IPS DF 4.7 (cell line): ENCODE results near the gene GALNS.
"Not testable (repeated sequence)": the region's sequence is repeated elsewhere in the genome, so short reads cannot be mapped to it uniquely, and the experiment has no call there.

ENCODE experiments used
- DNase-seq: peaks from one replicate; pipeline ENCODE4 v3.0.0-alpha.2; 2013; ENCODE audit warnings: low spot score; ENCODE audit errors: extremely low read depth

Gene GALNS

DNA sequence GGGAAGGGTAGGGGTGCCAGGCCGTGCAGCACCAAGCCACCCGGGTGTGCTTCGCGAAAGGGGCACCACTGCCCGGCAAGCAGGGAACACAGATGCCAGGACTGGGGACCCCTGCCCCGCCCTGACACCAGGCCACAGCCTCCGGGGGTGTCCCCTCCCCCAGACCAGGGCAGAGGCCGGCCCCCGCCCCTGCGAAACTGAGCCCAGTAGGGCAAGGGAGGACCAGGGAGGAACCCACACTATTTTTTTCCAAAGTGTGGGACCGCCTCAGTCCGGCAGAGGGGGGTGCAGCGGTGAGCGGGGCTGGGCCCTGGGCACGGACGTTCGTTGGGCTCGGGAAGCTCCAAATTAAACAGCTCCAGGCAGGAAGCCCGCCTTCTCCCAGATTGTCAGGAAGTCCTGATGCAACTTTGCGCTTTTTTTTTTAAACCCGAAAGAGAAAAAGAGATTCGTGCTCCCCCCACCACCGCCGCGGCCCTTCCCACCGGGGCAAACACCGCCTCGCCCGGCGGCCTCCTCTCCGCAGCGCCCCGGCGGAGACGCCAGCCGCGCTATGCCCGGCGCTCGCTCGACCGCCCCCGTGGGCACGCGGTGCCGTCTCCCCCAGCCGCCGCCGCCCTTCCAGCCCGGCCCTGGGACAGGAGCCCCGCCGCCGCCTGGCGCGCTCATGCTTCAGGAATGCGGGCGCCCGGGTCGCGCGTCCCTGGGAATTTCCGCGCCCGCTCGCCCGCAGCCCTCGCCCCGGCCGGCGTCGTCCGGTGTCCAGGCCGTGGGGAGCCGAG is 72.5 kb downstream of the GALNS start:
- no peak for DNase-seq

DNA sequence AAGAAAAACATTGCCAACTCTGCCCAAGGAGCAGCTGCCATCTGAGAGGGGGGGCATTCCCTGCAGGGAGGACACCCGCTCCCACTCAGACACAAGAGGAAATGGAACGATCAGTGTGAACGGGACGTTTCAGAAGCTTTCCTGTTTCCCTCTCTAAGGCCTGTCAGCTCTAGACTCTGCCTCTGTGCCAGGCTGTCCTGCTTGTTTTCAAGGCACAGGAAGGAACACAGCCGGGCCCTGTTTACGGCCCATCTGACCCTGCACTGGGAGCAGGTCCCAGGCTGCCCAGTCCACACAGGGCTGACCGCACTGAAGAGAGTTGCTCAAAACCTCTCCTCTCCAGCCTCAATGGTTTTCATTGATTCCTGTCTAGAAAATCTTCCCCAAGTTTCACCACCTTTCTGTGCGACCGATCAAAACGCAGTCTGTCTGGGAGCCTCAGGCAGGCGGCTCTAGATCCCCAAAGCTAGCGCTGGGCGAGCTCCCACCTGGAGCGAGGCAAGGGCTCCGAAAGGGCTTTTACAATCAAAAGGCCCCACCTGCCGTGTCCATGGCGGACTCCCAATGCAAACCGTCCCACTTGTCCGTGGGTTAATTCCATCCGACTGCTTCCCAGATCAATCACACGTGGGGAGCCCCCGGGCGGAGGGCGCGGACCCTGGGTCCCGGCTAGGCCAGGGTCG is 73.2 kb downstream of the GALNS start:
- no peak for DNase-seq

DNA sequence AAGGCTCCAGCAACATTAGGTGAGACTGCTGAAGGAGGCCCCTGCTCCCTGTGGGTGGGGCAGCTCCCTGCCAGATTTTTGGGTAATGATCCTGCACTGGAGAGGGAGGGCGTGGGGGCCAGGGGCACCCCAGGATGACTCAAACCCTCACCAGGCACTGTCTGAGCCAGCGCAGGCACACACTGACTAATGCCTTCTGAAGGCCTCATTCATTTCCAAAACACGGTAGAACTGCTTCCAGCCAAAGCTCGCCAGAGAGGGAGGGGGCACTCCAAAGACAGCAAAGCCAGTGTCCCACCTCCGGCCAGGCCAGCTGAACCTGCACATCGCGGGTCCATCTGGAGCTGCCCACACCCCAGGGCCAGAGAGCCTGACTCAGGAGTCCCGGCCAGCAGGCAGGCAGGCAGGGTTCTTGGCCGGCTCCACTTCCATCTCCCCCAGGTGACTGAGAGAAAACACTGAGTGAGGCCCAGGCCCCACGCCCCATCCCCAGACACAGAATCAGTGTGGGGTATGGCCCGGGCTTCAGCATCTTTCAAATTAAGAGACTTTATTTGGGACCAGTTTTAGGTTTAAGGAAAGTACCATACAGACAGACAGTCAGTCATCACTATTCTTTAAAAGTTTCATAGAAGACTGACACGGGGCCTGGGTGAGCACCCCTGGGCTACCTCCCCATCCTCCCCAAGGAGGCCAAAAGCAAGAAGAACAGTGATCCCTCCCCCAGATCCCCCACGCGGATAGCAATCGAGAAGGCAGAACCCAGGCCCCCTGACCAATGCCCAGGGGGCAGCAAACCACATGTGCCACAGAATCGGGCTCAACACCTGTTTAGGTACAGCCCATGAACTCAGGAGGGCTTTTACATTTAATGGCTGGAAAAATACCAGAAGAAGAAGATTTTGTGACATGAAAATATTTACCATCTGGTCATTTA is 74.0 kb downstream of the GALNS start:
- DNase-seq, result no peak

DNA sequence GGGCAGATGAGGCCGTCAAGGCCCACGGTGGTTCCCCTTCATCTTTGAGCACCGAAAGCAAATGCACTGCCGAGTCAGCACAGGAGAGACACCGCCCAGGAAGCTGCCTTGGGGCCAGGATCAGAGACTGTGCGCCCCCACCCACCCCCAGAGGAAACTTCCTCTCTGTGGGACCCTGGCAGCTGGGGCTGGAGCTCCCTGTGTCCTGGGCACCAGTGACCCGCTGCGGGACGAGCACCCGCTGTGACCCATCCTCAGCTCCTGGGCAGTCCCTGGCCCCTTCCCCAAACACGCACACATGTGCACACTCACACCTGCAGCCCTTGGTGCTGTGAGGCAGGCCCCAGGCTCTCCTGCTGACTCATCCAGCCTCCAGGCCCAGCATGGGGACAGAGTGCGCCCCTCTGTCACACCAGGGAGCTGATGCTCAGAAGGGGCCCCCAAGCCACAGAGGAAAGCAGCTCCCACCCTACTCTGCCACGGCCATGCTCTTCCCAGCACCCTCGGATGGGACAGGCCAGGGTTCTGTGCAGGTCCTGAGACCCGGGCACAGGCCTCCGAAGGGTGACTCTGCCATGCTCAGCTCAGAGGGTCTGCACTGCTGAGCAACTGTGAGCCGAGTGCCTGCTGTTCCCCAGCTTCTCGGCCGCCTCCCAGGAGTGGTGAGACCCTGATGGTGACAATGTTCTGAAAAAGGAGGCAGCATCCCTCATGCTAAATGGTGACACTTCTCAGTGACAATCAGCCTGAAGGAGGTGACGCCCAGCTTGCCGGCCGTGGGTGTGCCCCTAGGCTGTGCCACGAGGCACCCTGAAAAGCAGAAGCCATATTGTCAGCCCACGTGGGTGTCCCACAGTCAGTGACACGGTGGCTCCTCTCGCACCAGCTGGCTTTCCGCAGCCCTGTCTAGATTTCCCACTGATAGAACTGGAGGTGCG is 75.3 kb downstream of the GALNS start:
- DNase-seq, result no peak

DNA sequence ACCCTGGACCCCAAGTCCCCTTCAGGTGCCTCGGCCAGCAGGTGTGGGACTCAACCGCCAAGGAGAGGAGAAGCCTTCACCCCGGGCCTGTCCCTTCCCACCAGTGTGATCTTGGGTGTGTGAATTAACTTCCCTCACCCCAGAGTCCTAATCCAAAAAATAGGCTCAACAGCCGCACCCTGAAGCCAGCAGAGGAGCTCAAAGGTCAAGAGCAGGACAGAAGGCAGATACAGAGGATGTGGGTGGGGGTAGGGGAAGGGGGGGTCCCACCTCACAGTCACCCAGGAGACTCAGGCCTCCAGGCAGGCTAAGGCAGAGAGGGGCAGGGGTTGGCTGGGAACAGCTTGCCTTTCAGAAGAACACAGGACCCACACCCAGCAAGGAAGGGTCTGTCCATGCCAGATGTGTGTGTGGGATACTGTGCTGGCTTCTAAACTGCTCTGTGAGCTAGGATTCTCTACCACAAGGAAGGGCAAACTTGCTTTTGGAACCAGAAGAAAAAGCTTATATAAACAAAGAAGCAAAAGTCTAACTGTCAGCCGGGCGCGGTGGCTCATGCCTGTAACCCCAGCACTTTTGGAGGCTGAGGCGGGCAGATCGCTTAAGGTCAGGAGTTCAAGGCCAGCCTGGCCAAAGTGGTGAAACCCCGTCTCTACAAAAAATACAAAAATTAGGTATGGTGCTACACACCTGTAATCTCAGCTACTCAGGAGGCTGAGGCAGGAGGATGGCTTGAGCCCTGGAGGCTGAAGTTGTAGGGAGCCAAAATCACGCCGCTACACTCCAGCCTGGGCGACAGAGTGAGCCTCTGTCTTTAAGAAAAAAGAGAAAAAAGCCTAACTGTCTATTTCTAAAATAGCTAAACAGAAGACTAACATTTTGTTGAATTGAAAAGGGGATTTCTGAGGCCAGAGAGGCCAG is 76.3 kb downstream of the GALNS start:
- no peak for DNase-seq

DNA sequence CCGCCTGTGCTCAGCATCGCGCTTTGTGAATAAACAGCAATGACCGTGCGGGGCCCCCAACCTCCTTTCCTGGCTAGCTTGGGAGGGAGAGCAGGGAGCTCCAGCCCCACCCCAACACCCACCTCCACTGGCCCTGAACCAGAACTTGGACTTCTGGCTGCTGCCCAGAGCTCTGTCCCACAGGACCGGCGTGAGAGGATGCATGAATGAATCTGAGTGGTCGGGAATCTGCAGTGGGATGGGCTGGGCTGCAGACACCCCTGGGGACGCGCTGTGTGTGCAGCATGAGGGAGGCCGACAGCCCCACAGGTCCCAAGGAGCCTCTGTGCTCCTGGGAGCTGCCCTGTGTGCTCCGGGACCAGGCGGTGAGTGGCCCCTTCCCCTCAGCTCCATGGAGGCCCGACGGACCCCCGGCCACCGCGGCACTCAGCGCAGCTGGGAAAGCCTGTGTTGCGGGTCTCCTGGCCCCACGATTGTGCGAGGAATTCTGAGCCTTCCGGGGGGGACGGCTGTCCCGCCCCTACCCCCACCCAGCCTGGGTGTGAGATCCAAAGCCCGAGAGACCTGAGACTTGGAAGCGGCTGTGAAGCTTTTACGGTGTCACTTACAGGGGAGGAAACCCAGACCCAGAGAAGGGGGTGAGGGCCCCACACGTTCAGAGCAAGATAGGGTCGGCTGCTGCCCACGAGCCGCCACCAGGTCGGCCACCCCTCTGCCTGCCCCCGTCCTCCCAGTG is 77.2 kb downstream of the GALNS start:
- DNase-seq, result no peak

DNA sequence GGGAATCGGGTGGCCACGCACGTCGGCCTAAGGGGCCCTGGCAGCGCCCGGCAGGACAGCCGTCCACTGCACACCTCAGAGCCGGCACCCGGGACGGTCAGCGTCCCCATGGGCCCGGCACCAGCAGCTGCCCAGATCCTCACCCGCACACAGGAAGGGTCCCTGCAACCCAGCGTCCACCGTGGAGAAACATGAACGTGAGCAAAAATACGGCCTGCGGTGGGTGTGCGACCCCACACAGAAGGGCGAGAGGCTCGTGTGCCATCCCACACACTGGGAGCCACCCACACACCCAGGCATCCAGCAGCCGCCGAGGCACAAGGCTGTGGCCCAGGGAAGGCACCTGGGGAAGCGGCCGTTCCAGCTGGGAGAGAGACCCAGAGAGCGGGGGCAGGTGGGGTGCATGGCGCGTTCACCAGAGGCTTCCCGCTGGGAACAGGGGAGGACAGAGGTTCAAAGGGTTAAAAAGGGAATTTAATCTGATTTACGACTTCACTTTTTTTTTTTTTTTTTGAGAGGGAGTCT is 78.1 kb downstream of the GALNS start:
- no peak for DNase-seq

DNA sequence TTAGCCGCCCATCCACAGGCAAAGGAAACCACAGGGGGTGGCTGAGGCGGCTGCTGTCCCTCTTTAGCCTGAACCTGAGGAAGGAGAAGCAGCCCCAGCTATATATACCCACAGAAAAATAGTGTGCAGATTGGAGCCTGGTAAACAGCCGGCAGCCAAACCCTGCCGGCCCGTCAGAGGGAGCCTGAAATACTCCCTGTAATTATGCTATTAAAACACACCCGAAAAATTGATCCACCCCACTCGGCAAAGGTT is 78.5 kb downstream of the GALNS start:
- no peak for DNase-seq

DNA sequence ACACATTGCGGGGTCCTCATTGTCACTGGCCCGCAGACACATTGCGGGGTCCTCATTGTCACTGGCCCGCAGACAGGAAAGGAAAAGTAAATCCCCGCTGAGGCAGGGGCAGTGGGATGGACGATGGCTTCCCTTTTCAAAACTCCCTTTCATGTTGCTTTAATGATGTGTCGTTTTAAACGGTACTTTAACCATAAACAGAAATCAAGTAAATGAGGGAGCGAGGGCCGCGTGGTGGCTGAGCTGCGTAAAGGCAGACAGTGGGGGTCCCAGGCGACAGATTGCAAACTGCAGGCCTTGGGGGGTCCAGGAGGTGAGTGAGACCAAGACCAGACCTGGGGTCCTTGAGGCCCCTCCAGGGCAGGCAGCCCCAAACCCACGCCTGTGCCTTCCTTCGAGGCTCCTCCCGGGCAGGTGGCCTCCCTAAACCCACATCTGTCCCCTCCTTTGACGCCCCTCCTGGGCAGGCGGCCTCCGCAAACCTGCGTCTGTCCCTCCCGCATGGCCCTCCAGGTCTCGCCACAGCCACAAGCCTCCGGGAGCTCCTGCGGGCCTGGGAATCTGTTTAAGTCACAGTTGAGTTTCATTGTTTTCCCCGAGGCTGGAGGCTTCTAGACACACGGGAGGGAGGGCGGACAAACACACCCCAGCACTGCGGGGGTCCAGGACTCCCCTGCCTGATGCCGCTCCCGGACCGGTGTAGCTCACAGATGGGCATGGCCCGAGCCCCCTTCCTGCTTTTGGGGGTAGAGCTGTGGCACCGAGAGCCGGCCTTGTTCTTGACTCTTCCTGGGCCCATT is 79.1 kb downstream of the GALNS start:
- DNase-seq, result no peak

DNA sequence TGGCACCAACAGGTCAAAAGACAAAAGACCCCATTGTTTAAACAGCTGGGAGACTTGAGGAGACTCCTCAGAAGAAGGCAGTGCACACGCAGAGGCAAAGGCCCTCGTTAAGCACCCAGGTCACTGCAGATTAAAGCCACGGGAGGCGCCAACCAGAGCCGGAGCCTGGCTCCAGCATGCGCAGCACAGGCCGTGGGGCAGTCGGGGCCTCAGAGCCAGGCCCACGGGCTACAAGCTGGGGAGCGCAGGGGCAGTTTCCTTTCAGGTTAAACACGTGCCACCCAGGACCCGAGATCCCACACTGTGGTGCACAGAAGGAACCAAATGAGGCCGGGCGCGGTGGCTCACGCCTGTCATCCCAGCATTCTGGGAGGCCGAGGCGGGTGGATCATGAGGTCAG is 80.9 kb downstream of the GALNS start:
- no peak for DNase-seq

DNA sequence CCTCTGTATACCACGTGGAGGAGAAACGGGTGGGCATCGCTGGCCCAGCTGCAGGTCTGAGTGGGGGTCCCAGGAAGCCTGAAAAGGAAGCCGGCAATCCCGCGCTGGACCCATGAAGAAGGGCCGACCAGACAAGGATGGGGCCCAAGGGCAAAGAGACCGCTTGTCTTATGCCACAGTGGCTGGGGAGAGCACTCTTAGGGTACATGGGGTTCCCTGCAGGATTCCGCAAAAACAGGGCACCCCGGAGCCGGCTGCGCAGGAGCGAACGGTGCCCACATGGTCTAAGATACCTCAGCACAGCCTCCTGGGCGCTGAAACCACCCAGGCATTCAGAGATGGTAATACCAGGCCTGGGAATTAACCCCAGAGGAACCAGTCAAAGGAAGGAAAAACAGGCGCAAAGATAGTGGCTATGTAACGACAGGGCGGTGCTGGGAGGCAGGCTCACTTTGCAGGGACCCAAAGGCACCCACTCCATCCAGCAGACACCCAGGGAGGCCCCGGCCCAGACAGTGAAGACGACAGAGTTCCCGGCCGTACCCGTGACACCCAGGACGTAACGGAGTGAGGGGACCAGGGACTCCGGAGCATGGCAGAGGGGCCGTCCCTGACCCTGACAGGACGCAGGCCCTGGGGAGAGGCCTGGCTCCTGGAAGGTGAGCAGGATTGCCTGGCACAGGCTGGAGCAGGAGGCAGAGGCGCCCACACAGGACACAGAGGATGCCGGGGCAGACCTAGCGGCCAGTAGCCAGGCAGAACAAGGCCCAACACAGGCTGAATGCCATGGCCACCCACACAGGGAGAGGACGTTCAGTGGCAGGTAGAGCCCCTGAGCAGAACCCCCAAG is 82.0 kb downstream of the GALNS start:
- no peak for DNase-seq

DNA sequence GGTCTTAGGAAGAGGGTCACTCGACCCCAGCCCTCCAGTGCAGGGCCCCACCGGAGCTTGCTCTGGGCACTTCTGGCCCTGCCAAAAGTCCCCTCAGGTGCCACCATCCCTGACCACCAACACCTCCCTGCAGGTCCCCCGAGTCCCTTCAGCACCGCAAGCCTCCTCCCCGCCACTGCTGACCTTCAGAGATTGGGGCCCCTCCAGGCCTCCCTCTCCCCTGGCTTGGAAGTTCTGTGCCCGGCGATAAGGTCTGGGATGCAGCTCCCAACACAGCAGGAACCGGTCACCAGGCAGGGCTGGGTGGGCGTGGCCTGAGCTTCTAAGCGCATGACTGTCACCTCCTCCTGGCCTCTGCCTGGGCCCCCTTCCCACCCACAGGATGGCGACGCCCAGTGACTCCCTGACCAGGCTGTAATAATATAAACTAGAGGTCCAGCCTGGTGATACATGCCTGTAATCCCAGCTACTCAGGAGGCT is 82.9 kb downstream of the GALNS start:
- no peak for DNase-seq

DNA sequence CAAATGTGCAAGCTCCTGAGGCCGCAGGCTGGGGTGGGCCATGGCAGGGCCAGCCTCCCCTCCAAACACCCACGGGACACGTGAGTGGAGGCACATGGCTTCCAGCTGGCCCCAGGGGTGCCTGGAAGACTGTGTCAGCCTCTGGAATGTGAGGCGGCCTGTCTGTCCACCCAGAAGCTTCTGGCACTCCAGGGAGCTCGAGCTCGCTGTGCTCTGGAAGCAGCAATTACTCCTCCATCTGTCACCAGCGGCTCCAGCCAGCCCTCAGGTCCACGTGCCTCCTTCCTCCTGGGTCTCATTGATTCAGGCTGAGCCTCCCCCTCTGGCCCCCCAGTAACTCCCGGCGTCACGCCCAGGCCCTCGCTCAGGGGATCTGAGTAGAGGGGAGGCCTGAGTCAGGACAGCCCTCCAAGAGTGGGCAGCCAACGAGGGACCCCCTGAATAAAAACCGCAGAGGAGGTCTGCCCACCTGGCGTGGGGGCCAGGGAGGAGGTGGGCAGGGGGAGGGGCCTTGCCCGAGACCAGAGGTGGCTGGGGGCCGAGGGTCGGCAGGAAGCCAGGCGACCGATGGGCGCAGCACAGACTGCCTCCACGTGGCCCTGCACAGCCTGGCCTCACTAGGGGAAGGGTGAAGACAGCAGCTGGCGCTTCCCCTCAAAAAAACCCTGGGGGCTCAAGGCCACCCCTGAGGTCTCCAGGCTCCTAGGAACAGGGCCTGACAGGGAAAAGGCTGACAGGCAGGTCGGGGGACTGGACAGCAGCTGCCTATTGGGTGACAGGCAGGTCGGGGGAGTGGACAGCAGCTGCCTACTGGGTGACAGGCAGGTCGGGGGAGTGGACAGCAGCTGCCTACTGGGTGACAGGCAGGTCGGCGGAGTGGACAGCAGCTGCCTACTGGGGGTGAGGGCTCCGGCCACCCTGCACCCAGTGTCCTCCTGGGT is 83.6 kb downstream of the GALNS start:
- no peak for DNase-seq

DNA sequence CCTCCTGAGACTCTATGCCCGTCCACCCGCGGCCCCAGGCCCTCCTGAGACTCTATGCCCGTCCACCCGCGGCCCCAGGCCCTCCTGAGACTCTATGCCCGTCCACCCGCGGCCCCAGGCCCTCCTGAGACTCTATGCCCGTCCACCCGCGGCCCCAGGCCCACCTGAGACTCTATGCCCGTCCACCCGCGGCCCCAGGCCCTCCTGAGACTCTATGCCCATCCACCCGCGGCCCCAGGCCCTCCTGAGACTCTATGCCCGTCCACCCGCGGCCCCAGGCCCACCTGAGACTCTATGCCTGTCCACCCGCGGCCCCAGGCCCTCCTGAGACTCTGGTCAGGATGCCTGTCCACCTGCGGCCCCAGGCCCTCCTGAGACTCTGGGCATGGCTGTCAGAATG is 85.0 kb downstream of the GALNS start:
- not testable (repeated sequence) for DNase-seq

DNA sequence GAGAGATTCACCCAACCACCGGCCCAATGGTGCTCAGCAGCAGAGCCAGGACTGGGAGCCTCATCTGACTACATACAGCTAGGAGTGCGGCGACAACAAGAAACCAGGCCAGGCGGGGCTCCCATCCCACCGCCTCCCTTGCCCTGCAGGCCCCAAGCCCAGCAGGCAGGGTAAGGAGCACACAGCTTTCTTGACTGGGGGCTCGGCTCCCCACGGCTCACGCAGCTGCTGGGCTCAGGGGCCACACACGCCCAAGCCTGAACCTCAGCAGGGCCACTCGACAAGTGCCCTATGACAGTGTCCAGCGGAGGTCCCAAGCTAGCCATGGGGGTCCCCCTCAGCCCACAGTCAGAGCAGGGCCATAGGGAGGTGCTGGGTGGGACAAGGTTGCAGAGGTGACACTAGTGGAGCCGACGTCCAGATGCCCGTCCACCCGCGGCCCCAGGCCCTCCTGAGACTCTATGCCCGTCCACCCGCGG is 85.4 kb downstream of the GALNS start:
- DNase-seq, result no peak
